GM12878 (cell line): ENCODE results near the gene MARVELD3.

Source experiments
- BHLHE40 ChIP-seq, 2 experiments: fragments of 450-650 bp in 1 of 2; IDR thresholded peaks; 2 replicates each; pipeline ENCODE4 v1.6.1; 2011 to 2017; ENCODE audit warnings: low read depth in 2 of 2, borderline replicate concordance in 1 of 2, improper control_type of control experiment in 1 of 2, low read length in 1 of 2, mild to moderate bottlenecking in 1 of 2
- CTCF ChIP-seq, 3 experiments: IDR thresholded peaks in 2 of 3; conservative IDR thresholded peaks in 1 of 3; 2 replicates each; pipeline ENCODE4 v1.5.1; 2011; ENCODE audit warnings: low read depth in 3 of 3, low read length in 3 of 3, mild to moderate bottlenecking in 3 of 3, control low read depth in 2 of 3, moderate library complexity in 2 of 3, inconsistent platforms in 1 of 3, mixed read lengths in 1 of 3; ENCODE audit not compliant: control insufficient read depth in 2 of 3, insufficient read depth in 1 of 3; ENCODE audit errors: extremely low read depth in 1 of 3
- NFIC ChIP-seq: IDR thresholded peaks from 2 replicates; pipeline ENCODE4 v1.6.1; 2012; ENCODE audit warnings: low read depth, mild to moderate bottlenecking, inconsistent platforms, low read length, moderate library complexity

DNA sequence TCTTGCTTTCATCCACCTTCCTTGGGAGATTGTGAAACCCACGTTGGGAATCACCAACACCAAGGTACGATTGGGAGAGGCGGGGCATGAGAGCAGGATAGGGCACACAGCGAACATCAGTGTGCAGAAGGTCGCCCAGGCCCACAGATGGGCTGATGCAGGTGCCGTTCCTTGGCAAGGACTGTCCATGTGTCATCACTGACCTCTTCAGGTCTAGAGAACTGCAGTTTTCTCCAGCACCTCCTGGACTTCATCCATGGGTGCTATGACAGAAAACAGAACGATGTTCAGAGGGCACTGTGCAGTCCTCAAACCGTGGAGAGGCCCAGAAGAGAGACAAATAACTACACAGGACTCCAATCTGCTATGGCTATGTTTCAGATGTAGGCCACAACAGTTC, 25.2 kb upstream of the MARVELD3 start:
- TF ChIP-seq NFIC, result no peak
- TF ChIP-seq CTCF (IDR thresholded peaks at IDR 0.05 in 2 of 3, conservative IDR thresholded peaks at IDR 0.05 in 1 of 3; ENCODE audit: control insufficient read depth in 2 of 3, extremely low read depth in 1 of 3, insufficient read depth in 1 of 3, low read depth in 3 of 3, low read length in 3 of 3), result no peak
- no peak for TF ChIP-seq BHLHE40 (IDR thresholded peaks at IDR 0.05; ENCODE audit: borderline replicate concordance in 1 of 2, low read depth in 2 of 2, low read length in 1 of 2)
